UCSD-AML1 (cell line): Measurements from ENCODE around the gene CLCN2.

ENCODE experiments used
- DNase-seq: peaks from one replicate; lab custom pipeline; 2025; ENCODE audit not compliant: unreplicated experiment; lab: John Stamatoyannopoulos, UW

Gene CLCN2

GRCh38 chr3:184360929-184361531, 375 bp downstream of the CLCN2 start:
- no peak for DNase-seq

GRCh38 chr3:184360070-184360928, 1.1 kb downstream of the CLCN2 start:
- no peak for DNase-seq

GRCh38 chr3:184359610-184360009, 1.8 kb downstream of the CLCN2 start:
- DNase-seq, result no peak

GRCh38 chr3:184358921-184359350, 2.5 kb downstream of the CLCN2 start:
- no peak for DNase-seq

GRCh38 chr3:184358124-184358767, 3.2 kb downstream of the CLCN2 start:
- DNase-seq, result no peak

GRCh38 chr3:184357248-184358123, 3.9 kb downstream of the CLCN2 start:
- DNase-seq, result no peak

- no peak for DNase-seq
Observed at GRCh38 chr3:184355261-184356040, 6.0 kb downstream of the CLCN2 start.

- DNase-seq, result no peak
Observed at GRCh38 chr3:184354754-184355153, 6.7 kb downstream of the CLCN2 start.

- peak; percentile 65 for DNase-seq
Observed at GRCh38 chr3:184354121-184354728, 7.2 kb downstream of the CLCN2 start.

- DNase-seq, result no peak
Observed at GRCh38 chr3:184353546-184353941, 7.9 kb downstream of the CLCN2 start.

GRCh38 chr3:184352897-184353545, 8.4 kb downstream of the CLCN2 start:
- DNase-seq, result no peak

- DNase-seq, result no peak
Observed at GRCh38 chr3:184352149-184352785, 9.1 kb downstream of the CLCN2 start.

GRCh38 chr3:184351511-184352148, 9.8 kb downstream of the CLCN2 start:
- no peak for DNase-seq

- no peak for DNase-seq
Observed at GRCh38 chr3:184350618-184351017, 10.8 kb downstream of the CLCN2 start.

GRCh38 chr3:184349563-184350470, 11.6 kb downstream of the CLCN2 start:
- DNase-seq, result no peak

- no peak for DNase-seq
Observed at GRCh38 chr3:184348057-184348382, 13.4 kb downstream of the CLCN2 start.

- no peak for DNase-seq
Observed at GRCh38 chr3:184347321-184348056, 13.9 kb downstream of the CLCN2 start.
